ENCODE measurements around the gene YIPF2.

DNA sequence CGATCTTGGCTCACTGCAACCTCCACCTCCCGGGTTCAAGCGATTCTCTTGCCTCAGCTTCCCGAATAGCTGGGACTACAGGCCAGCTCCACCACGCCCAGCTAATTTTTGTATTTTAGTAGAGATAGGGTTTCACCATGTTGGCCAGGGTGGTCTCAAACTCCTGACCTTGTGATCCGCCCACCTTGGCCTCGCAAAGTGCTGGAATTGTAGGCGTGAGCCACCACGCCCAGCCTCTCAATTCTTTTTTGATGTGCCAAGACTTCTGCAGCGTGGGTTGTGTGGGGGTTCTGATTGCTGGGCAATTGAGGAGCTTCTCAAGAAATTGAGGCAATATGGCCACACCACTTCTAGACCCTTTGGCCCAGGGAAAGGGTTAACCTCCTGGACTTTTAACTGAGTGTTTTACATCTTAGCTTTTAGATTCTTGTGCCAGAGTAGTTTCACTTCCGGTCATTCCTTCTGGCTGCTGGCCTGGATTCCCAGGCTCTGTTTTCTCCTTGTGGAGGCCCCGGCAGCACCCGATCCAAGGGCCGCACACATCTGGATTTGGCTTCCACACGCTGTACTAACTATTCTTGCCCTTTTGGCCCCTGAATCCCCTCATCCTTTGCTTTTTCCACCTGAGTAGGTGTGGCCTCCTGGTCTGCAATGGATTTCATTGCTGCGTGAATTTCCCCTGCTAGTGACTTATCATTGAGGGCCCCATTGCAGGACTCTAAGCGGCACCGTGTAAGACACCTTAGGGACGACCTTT is 47.1 kb upstream of the YIPF2 start:
- TF ChIP-seq, protein P1, sequence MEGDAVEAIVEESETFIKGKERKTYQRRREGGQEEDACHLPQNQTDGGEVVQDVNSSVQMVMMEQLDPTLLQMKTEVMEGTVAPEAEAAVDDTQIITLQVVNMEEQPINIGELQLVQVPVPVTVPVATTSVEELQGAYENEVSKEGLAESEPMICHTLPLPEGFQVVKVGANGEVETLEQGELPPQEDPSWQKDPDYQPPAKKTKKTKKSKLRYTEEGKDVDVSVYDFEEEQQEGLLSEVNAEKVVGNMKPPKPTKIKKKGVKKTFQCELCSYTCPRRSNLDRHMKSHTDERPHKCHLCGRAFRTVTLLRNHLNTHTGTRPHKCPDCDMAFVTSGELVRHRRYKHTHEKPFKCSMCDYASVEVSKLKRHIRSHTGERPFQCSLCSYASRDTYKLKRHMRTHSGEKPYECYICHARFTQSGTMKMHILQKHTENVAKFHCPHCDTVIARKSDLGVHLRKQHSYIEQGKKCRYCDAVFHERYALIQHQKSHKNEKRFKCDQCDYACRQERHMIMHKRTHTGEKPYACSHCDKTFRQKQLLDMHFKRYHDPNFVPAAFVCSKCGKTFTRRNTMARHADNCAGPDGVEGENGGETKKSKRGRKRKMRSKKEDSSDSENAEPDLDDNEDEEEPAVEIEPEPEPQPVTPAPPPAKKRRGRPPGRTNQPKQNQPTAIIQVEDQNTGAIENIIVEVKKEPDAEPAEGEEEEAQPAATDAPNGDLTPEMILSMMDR (IDR thresholded peaks at IDR 0.05) = no peak
- TF ChIP-seq TCF7L2 (IDR thresholded peaks at IDR 0.05; ENCODE audit: low read depth, low read length) = no peak
- TF ChIP-seq SIN3A (IDR thresholded peaks at IDR 0.05; ENCODE audit: borderline replicate concordance, insufficient read depth, low read depth, low read length) = no peak

Data from Panc1 (cell line).